Neuron (in vitro differentiated cells): ENCODE data around the gene DEFB131A.
"Not testable (repeated sequence)": the region's sequence is repeated elsewhere in the genome, so short reads cannot be mapped to it uniquely, and the experiment has no call there.

ENCODE experiments used
- H2AFZ ChIP-seq: one replicate; pipeline ENCODE4 v1.6.1; 2013; ENCODE audit warnings: low read depth, mild to moderate bottlenecking, inconsistent platforms, low read length, moderate library complexity
- H3K27me3 ChIP-seq: one replicate; pipeline ENCODE4 v1.6.1; 2013; ENCODE audit warnings: low read length; ENCODE audit not compliant: insufficient read depth
- H3K36me3 ChIP-seq: one replicate; pipeline ENCODE4 v1.6.1; 2013; ENCODE audit warnings: low read length; ENCODE audit not compliant: insufficient read depth
- H3K4me1 ChIP-seq: one replicate; pipeline ENCODE4 v1.6.1; 2013; ENCODE audit warnings: low read length; ENCODE audit not compliant: insufficient read depth
- H3K4me3 ChIP-seq: 2 replicates; pipeline ENCODE4 v1.5.1; 2013; ENCODE audit warnings: mild to moderate bottlenecking, low read length, moderate library complexity
- H3K9me3 ChIP-seq: one replicate; pipeline ENCODE4 v1.6.1; 2013; ENCODE audit warnings: low read length

Gene DEFB131A

DNA sequence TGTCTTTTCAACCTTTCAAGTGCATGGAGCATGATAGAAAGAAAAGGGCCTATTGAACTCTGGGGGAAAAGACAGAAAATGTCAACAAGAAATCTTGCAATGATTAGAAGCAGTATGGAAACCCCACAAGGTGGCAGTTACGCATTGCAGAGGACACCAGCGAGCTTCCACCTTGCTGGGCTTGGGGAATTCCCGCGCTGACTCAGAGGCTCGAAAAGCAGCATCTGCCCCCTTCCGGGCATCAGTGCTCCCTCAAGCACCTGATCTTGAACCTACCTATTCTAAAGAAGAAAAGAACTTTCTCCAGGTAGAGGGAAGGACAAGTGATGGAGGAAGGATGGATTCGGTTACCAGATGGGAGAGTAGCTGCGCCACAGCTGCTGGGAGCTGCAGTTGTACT lies 35.3 kb downstream of the DEFB131A start:
- not testable (repeated sequence) for H3K27me3 ChIP-seq, H3K4me1 ChIP-seq, H3K9me3 ChIP-seq, H3K4me3 ChIP-seq, H3K36me3 ChIP-seq, H2AFZ ChIP-seq

DNA sequence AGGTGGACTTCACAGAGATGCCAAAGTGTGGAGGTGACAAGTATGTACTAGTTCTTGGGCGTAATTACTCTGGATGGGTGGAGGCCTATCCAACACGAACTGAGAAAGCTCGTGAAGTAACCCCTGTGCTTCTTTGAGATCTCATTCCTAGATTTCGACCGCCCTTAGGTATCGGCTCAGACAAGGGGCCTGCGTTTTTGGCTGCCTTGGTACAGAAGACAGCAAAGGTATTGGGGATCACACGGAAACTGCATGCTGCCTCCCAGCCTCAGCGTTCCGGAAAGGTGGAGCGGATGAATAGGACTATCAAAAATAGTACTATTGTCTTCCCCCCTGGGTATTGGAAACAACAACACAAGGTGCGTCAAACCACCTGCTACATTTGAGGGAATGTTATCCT lies 35.9 kb downstream of the DEFB131A start:
- not testable (repeated sequence) for H2AFZ ChIP-seq, H3K27me3 ChIP-seq, H3K36me3 ChIP-seq, H3K9me3 ChIP-seq, H3K4me3 ChIP-seq, H3K4me1 ChIP-seq

GRCh38 chr4:9482871-9483270 lies 38.7 kb downstream of the DEFB131A start:
- not testable (repeated sequence) for H3K4me1 ChIP-seq, H3K9me3 ChIP-seq, H2AFZ ChIP-seq, H3K4me3 ChIP-seq, H3K27me3 ChIP-seq, H3K36me3 ChIP-seq

DNA sequence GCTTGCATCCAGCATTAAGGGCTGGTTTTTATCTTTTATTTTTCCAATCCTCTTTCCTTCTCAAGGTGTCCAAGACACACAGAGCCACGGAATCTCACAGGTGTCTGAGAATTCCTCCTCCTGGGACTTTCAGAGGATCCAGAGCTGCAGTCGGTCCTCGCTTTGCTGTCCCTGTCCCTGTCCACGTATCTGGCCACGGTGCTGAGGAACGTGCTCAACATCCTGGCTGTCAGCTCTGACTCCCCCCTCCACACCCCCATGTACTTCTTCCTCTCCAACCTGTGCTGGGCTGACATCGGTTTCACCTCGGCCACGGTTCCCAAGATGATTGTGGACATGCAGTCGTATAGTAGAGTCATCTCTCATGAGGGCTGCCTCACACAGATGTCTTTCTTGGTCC lies 39.5 kb downstream of the DEFB131A start:
- not testable (repeated sequence) for H3K27me3 ChIP-seq, H2AFZ ChIP-seq, H3K4me1 ChIP-seq, H3K4me3 ChIP-seq, H3K9me3 ChIP-seq, H3K36me3 ChIP-seq

DNA sequence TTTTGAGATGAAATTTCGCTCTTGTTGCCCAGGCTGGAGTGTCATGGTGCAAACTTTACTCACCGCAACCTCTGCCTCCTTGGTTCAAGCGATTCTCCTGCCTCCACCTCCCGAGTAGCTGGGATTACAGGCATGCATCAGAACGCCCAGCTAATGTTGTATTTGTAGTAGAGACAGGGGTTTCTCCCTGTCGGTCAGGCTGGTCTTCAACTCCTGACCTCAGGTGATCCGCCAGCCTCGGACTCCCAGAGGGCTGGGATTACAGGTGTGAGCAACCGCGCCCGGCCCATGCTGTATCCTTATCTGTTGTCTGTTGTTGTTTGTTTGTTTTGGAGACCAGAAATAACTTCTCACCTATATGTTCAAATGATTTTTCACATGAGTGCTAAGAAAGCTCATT lies 42.7 kb downstream of the DEFB131A start:
- not testable (repeated sequence) for H3K4me3 ChIP-seq, H3K9me3 ChIP-seq, H3K36me3 ChIP-seq, H3K4me1 ChIP-seq, H2AFZ ChIP-seq, H3K27me3 ChIP-seq

GRCh38 chr4:9488796-9489195 lies 44.6 kb downstream of the DEFB131A start:
- not testable (repeated sequence) for H3K9me3 ChIP-seq, H3K27me3 ChIP-seq, H3K36me3 ChIP-seq, H2AFZ ChIP-seq, H3K4me3 ChIP-seq, H3K4me1 ChIP-seq

GRCh38 chr4:9490496-9490895 lies 46.3 kb downstream of the DEFB131A start:
- not testable (repeated sequence) for H3K4me3 ChIP-seq, H3K4me1 ChIP-seq

GRCh38 chr4:9490986-9491385 lies 46.8 kb downstream of the DEFB131A start:
- H3K36me3 ChIP-seq, H2AFZ ChIP-seq, H3K4me3 ChIP-seq, H3K4me1 ChIP-seq, H3K9me3 ChIP-seq, H3K27me3 ChIP-seq: not testable (repeated sequence)

More at GRCh38 chr4:9490496-9490895, 46.3 kb downstream of the DEFB131A start:
- not testable (repeated sequence) for H3K27me3 ChIP-seq, H3K9me3 ChIP-seq, H2AFZ ChIP-seq, H3K36me3 ChIP-seq

- H3K27me3 ChIP-seq, H3K4me1 ChIP-seq, H2AFZ ChIP-seq, H3K9me3 ChIP-seq, H3K4me3 ChIP-seq, H3K36me3 ChIP-seq: not testable (repeated sequence)
Observed at GRCh38 chr4:9493589-9493988, 49.4 kb downstream of the DEFB131A start.

- not testable (repeated sequence) for H3K36me3 ChIP-seq, H3K4me1 ChIP-seq, H3K4me3 ChIP-seq, H2AFZ ChIP-seq, H3K9me3 ChIP-seq, H3K27me3 ChIP-seq
Observed at GRCh38 chr4:9494256-9495035, 50.2 kb downstream of the DEFB131A start.

DNA sequence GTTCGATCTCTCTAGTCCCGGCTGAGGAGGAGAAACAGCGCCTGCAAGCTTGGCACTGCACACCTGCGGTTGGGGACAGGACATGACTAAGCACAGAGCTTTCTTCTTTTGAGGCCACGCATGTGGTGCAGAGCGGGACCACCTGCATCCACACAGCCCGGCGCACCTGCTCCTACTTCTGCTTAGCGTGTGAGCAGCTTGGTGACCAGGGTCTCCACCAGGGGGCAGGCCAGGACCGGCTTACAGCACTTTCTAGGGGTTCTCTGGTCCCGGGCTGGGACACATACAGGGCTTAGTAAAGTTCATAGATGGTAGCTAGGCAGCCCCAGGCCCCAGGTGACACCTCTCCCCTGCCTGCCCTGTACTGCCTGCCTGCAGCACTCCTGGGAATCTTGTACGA lies 51.2 kb downstream of the DEFB131A start:
- not testable (repeated sequence) for H2AFZ ChIP-seq, H3K4me1 ChIP-seq, H3K4me3 ChIP-seq, H3K9me3 ChIP-seq, H3K36me3 ChIP-seq
- peaks cover 14% of the 10 kb centered on the region for H3K27me3 ChIP-seq

- not testable (repeated sequence) for H2AFZ ChIP-seq, H3K36me3 ChIP-seq, H3K9me3 ChIP-seq, H3K4me1 ChIP-seq, H3K4me3 ChIP-seq
- H3K27me3 ChIP-seq, result peaks cover 14% of the 10 kb centered on the region
Observed at GRCh38 chr4:9497575-9498467, 53.6 kb downstream of the DEFB131A start.

GRCh38 chr4:9498468-9499040 lies 54.3 kb downstream of the DEFB131A start:
- not testable (repeated sequence) for H3K36me3 ChIP-seq, H3K9me3 ChIP-seq, H3K4me1 ChIP-seq, H2AFZ ChIP-seq, H3K4me3 ChIP-seq
- H3K27me3 ChIP-seq, result peaks cover 14% of the 10 kb centered on the region
